ENCODE results near the gene BICRA.
A peak's percentile ranks its signal among the peaks of the same experiment; 100 is the strongest.

The BICRA gene

DNA sequence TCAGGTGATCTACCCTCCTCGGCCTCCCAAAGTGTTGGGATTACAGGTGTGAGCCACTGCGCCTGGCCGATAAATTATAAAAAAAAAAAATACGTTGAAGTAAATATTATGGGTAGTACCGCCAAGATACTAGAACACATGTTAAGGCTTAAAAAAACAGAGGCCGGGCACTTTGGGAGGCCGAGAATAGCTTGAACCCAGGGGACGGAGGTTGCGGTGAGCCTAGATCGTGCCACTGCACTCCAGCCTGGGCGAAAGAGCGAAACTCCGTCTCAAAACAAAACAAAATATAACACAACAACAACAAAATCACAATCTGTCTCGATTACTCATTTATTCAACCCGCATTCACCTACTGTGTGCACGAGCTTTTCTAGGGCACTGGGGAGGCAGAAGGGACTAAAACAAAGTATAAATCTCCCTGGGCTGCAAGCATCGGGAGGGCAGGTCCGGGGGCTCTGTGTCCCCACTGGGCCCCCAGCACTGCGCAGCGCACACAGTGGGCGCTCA is 1.3 kb upstream of the BICRA start:
- H3K9me3 ChIP-seq (ENCODE audit: low read length) = no peaks in the 10 kb centered on the region
- H4K20me1 ChIP-seq (ENCODE audit: insufficient read depth, low read length) = no peaks in the 10 kb centered on the region; the same call in 1 of the 2 replicates
- peak overlapping the region; percentile 84 for H3K9ac ChIP-seq (ENCODE audit: low read length)
- H3K4me1 ChIP-seq (ENCODE audit: insufficient read depth, low read length, severe bottlenecking) = peaks cover 24% of the 10 kb centered on the region
- H2AFZ ChIP-seq (ENCODE audit: low read length) = no peak overlapping the region
- H3K27ac ChIP-seq (ENCODE audit: low read depth, low read length, poor library complexity, severe bottlenecking) = no peak overlapping the region
- H3K79me2 ChIP-seq (ENCODE audit: insufficient read depth, low read length) = peaks cover 21% of the 10 kb centered on the region
- peak overlapping the region; percentile 84 for H3K4me2 ChIP-seq (ENCODE audit: low read length)
- H3F3A ChIP-seq (ENCODE audit: insufficient read depth, low read length) = no peaks in the 10 kb centered on the region
- TF ChIP-seq, protein P1, sequence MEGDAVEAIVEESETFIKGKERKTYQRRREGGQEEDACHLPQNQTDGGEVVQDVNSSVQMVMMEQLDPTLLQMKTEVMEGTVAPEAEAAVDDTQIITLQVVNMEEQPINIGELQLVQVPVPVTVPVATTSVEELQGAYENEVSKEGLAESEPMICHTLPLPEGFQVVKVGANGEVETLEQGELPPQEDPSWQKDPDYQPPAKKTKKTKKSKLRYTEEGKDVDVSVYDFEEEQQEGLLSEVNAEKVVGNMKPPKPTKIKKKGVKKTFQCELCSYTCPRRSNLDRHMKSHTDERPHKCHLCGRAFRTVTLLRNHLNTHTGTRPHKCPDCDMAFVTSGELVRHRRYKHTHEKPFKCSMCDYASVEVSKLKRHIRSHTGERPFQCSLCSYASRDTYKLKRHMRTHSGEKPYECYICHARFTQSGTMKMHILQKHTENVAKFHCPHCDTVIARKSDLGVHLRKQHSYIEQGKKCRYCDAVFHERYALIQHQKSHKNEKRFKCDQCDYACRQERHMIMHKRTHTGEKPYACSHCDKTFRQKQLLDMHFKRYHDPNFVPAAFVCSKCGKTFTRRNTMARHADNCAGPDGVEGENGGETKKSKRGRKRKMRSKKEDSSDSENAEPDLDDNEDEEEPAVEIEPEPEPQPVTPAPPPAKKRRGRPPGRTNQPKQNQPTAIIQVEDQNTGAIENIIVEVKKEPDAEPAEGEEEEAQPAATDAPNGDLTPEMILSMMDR (IDR thresholded peaks at IDR 0.05; ENCODE audit: low read length) = no peak; the same call in 1 of the 2 replicates
- TF ChIP-seq EZH2 (IDR thresholded peaks at IDR 0.05; ENCODE audit: borderline replicate concordance, low read length) = no peak
- no peaks in the 10 kb centered on the region for H3K9me2 ChIP-seq (ENCODE audit: low read depth, low read length)
- peak overlapping the region; percentile 82 for H3K4me3 ChIP-seq (ENCODE audit: low read depth, low read length, poor library complexity, severe bottlenecking)
- H3K27me3 ChIP-seq (ENCODE audit: insufficient read depth, low read length) = no peaks in the 10 kb centered on the region
- peaks cover 4% of the 10 kb centered on the region; the same call in 1 of the 2 replicates for H3K36me3 ChIP-seq (ENCODE audit: insufficient read depth, low read length)

DNA sequence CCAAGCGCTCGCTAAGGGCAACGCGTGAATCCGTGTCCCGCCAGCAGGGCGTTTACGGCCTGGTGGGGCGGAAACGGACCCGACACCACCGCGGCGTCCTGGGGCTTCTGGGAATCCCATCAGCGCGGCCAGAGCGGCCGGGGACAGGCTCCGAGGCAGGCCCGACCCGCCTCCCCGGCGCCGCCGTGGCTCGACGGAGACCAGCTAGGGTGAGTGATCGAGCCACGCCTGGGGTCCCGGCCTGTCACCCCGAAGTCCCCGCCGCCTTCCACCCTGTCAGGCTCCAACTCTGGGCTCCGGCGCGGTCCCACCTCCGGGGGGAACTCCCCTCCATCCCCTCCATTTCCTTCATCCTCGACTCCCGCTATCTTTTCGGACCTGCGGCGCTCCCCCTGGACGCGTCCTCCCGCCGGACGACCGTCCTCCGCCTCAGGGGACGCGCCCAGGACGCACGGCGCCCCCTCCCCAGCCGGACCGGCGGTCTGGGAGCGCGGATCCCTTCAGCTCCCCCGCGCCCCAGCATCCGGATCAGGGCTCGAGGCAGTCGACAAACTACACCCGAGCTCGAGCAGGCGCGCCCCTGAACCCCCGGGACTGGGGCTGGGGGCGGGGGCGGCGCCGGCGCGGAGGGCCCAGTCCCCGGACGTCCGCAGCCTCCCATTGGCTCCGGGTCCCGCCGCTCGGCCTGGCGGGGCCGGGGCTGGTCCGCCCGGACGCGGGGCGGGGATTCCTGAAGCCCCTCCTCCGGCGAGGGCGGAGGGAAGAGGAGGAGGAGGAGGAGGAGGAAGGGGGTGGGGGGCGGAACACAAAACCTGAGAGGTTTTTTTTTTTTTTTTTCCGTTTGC is 638 bp upstream of the BICRA start:
- no peaks in the 10 kb centered on the region for H3K9me2 ChIP-seq (ENCODE audit: low read depth, low read length)

DNA sequence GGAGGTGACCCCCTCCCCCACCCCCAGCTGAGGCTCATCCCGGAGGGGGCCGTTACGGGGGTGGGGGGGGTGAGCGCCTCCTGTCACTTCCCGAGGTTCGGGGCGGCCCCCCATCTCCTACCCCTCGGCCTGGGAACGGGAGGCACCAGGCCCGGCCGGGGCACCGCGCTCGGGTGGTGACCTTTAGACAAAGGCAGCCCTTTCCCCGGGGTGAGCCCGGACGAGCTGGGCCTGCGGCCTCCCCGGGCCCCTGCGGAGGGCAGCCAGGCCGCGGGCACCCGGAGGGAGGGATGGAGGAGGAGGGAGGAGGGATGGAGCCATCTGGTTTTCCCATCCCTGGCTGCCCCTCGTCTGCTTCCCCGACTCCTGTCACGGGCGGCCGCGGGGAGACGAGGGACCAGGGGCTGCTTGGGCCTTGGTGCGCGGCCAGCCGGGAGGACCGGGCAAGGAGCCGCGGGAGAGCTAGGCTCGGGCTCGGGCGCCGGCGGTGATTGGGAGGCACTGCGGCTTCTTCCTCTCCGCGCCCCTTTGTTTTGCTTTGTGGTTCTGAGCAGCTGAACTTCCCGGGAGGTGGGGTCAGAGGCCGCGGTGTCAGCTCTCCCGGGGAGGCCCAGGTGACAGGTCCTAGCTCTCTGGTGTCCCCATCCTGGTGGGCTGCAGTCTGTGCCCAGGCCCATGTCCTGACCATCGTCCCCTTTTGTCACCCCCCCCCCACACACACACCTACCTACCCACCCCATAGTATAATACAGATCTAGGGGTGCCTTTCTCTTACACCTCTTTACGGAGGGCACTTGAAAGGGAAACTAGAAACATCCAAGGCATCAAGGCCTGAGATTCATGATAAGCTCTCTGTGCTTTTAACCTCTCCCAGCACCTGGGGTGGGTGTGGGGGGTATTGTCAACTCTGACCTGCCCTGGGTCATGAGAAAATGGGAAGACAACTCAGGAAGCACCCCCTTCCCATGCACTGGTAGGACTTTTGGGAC is 1.3 kb downstream of the BICRA start:
- peaks cover 9% of the 10 kb centered on the region for H3K36me3 ChIP-seq (ENCODE audit: insufficient read depth, low read length)
- peak overlapping the region; percentile 82 for H3K4me3 ChIP-seq (ENCODE audit: low read depth, low read length, poor library complexity, severe bottlenecking)
- H3K79me2 ChIP-seq (ENCODE audit: insufficient read depth, low read length) = peaks cover 40% of the 10 kb centered on the region
- peak overlapping the region; percentile 82 for H3K4me2 ChIP-seq (ENCODE audit: low read length)
- no peaks in the 10 kb centered on the region for H3K9me3 ChIP-seq (ENCODE audit: low read length)
- H3K4me1 ChIP-seq (ENCODE audit: insufficient read depth, low read length, severe bottlenecking) = peaks cover 29% of the 10 kb centered on the region
- H3K27me3 ChIP-seq (ENCODE audit: insufficient read depth, low read length) = no peaks in the 10 kb centered on the region
- peak overlapping the region; percentile 37 for H3K27ac ChIP-seq (ENCODE audit: low read depth, low read length, poor library complexity, severe bottlenecking)
- no peaks in the 10 kb centered on the region for H3K9me2 ChIP-seq (ENCODE audit: low read depth, low read length)
- no peaks in the 10 kb centered on the region; the same call in 1 of the 2 replicates for H4K20me1 ChIP-seq (ENCODE audit: insufficient read depth, low read length)
- H3K9ac ChIP-seq (ENCODE audit: low read length) = peak overlapping the region; percentile 71
- no peaks in the 10 kb centered on the region for H3F3A ChIP-seq (ENCODE audit: insufficient read depth, low read length)
- H2AFZ ChIP-seq (ENCODE audit: low read length) = no peak overlapping the region
- TF ChIP-seq, protein P1 (IDR thresholded peaks at IDR 0.05; ENCODE audit: low read length) = no peak
- TF ChIP-seq EZH2 (IDR thresholded peaks at IDR 0.05; ENCODE audit: borderline replicate concordance, low read length) = no peak

More for the DNA sequence above, 638 bp upstream of the BICRA start:
- Histone ChIP-seq H3K4me3 (ENCODE audit: low read depth, low read length, poor library complexity, severe bottlenecking) (peak overlapping the region; percentile 82), H3K27me3 (ENCODE audit: insufficient read depth, low read length) (no peaks in the 10 kb centered on the region), H3K27ac (ENCODE audit: low read depth, low read length, poor library complexity, severe bottlenecking) (no peak overlapping the region), H3K4me1 (ENCODE audit: insufficient read depth, low read length, severe bottlenecking) (peaks cover 29% of the 10 kb centered on the region), H3F3A (ENCODE audit: insufficient read depth, low read length) (no peaks in the 10 kb centered on the region), H3K36me3 (ENCODE audit: insufficient read depth, low read length) (peaks cover 4% of the 10 kb centered on the region; the same call in 1 of the 2 replicates), H4K20me1 (ENCODE audit: insufficient read depth, low read length) (no peaks in the 10 kb centered on the region; the same call in 1 of the 2 replicates), H3K4me2 (ENCODE audit: low read length) (peak overlapping the region; percentile 84), H3K9me3 (ENCODE audit: low read length) (no peaks in the 10 kb centered on the region), H3K9ac (ENCODE audit: low read length) (peak overlapping the region; percentile 84), H3K79me2 (ENCODE audit: insufficient read depth, low read length) (peaks cover 25% of the 10 kb centered on the region), H2AFZ (ENCODE audit: low read length) (no peak overlapping the region)
- TF ChIP-seq, protein P1 (IDR thresholded peaks at IDR 0.05; ENCODE audit: low read length) = no peak
- TF ChIP-seq EZH2 (IDR thresholded peaks at IDR 0.05; ENCODE audit: borderline replicate concordance, low read length) = no peak
